ENCODE results near the gene TMIGD1. TPM values are rescaled to one million over a fixed set of nuclear protein-coding genes. Genes with fewer than 3 reads are reported as not detected.
A peak's percentile ranks its signal among the peaks of the same experiment; 100 is the strongest.

TMIGD1 gene
- total RNA-seq, 1 donor from 2014 or later = not detected

- Histone ChIP-seq H3K9me3 (ENCODE audit: low read depth) (no peaks in the 10 kb centered on the region), H3K4me2 (peak overlapping the region; percentile 90), H3K27me3 (peaks cover 29% of the 10 kb centered on the region), H3K79me2 (ENCODE audit: low read depth) (peaks cover 63% of the 10 kb centered on the region), H2AFZ (replicated peaks) (no peak overlapping the region), H3K4me3 (peak overlapping the region; percentile 86), H3K9ac (no peak overlapping the region), H4K20me1 (ENCODE audit: low read depth) (peaks cover 52% of the 10 kb centered on the region), H3K36me3 (no peaks in the 10 kb centered on the region), H3K27ac (no peak overlapping the region), H3F3A (ENCODE audit: low read depth) (peaks cover 17% of the 10 kb centered on the region), H3K4me1 (peaks cover 60% of the 10 kb centered on the region)
- Mint-ChIP-seq H3K4me3 (peak overlapping the region; percentile 92), H3K36me3 (peaks cover 6% of the 10 kb centered on the region), H3K27me3 (ENCODE audit: insufficient read depth, low read depth) (peaks cover 10% of the 10 kb centered on the region), H3K9me3 (no peaks in the 10 kb centered on the region), H3K4me1 (peaks cover 40% of the 10 kb centered on the region), H3K27ac (no peak overlapping the region)
- TF ChIP-seq CTCF (IDR thresholded peaks at IDR 0.05) = no peak
- TF ChIP-seq EZH2 (IDR thresholded peaks at IDR 0.05) = no peak
- no peak for TF ChIP-seq EZH2phosphoT487 (IDR thresholded peaks at IDR 0.05)
- DNase-seq (ENCODE audit: low spot score) = no peak
Measured at GRCh38 chr17:30380643-30381339, 46.9 kb upstream of the TMIGD1 start.

GRCh38 chr17:30379903-30380381, 46.1 kb upstream of the TMIGD1 start:
- Mint-ChIP-seq H3K36me3 (peaks cover 2% of the 10 kb centered on the region), H3K4me1 (peaks cover 40% of the 10 kb centered on the region), H3K9me3 (no peaks in the 10 kb centered on the region), H3K4me3 (peak overlapping the region; percentile 92), H3K27me3 (ENCODE audit: insufficient read depth, low read depth) (peaks cover 10% of the 10 kb centered on the region), H3K27ac (no peak overlapping the region)
- no peaks in the 10 kb centered on the region for H3K9me3 ChIP-seq (ENCODE audit: low read depth)
- no peak overlapping the region for H3K9ac ChIP-seq
- H3K4me2 ChIP-seq = peak overlapping the region; percentile 90
- H3F3A ChIP-seq (ENCODE audit: low read depth) = peaks cover 17% of the 10 kb centered on the region
- H3K27ac ChIP-seq = no peak overlapping the region
- H3K4me1 ChIP-seq = peaks cover 60% of the 10 kb centered on the region
- H3K36me3 ChIP-seq = no peaks in the 10 kb centered on the region
- H2AFZ ChIP-seq (replicated peaks) = no peak overlapping the region
- peaks cover 59% of the 10 kb centered on the region for H3K79me2 ChIP-seq (ENCODE audit: low read depth)
- no peak for TF ChIP-seq CTCF (IDR thresholded peaks at IDR 0.05)
- H3K27me3 ChIP-seq = peaks cover 29% of the 10 kb centered on the region
- peak; percentile 25 for DNase-seq (ENCODE audit: low spot score)
- peaks cover 52% of the 10 kb centered on the region for H4K20me1 ChIP-seq (ENCODE audit: low read depth)
- H3K4me3 ChIP-seq = peak overlapping the region; percentile 86

- Mint-ChIP-seq H3K27ac (no peak overlapping the region), H3K4me3 (peak overlapping the region; percentile 92), H3K4me1 (peaks cover 40% of the 10 kb centered on the region), H3K9me3 (no peaks in the 10 kb centered on the region), H3K27me3 (ENCODE audit: insufficient read depth, low read depth) (peaks cover 10% of the 10 kb centered on the region), H3K36me3 (no peaks in the 10 kb centered on the region)
- Histone ChIP-seq H3K4me2 (peak overlapping the region; percentile 90), H3K4me3 (peak overlapping the region; percentile 86), H4K20me1 (ENCODE audit: low read depth) (peaks cover 52% of the 10 kb centered on the region), H3K36me3 (no peaks in the 10 kb centered on the region), H3K27me3 (peaks cover 29% of the 10 kb centered on the region), H3K27ac (no peak overlapping the region), H2AFZ (replicated peaks) (peak overlapping the region; percentile 63), H3K4me1 (peaks cover 60% of the 10 kb centered on the region), H3F3A (ENCODE audit: low read depth) (peaks cover 17% of the 10 kb centered on the region), H3K79me2 (ENCODE audit: low read depth) (peaks cover 53% of the 10 kb centered on the region), H3K9ac (peak overlapping the region; percentile 58), H3K9me3 (ENCODE audit: low read depth) (no peaks in the 10 kb centered on the region)
- peak; percentile 49 for DNase-seq (ENCODE audit: low spot score)
- TF ChIP-seq CTCF (IDR thresholded peaks at IDR 0.05) (no peak), EZH2phosphoT487 (IDR thresholded peaks at IDR 0.05) (peak; percentile 17), EZH2 (IDR thresholded peaks at IDR 0.05) (no peak)
Measured at GRCh38 chr17:30379303-30379902, 45.5 kb upstream of the TMIGD1 start.

Measured in neural progenitor cell (in vitro differentiated cells).